Body of pancreas (tissue), 4 donors: Measurements from ENCODE around the gene CRTAC1. TPM values are rescaled to one million over a fixed set of nuclear protein-coding genes. Genes with fewer than 3 reads are reported as not detected.

Source experiments
- ATAC-seq: fragments of 150-250 bp; one replicate; pipeline ENCODE4 v1.9.1; 2016
- DNase-seq, 4 donors: peaks; one replicate each; pipeline ENCODE4 v3.0.0-alpha.2; 2019
- H3K27ac ChIP-seq, 4 donors: fragments of 200-600 bp; sonication (generic); 1 replicate in 3 of 4; 2 replicates in 1 of 4; pipeline versions ENCODE4 v1.5.1 to v1.6.1; 2016 to 2019; ENCODE audit warnings: mild to moderate bottlenecking in 1 of 4, mixed read lengths in 1 of 4, moderate library complexity in 1 of 4
- H3K27me3 ChIP-seq, 2 donors: fragments of 200-600 bp; sonication (generic); one replicate each; pipeline ENCODE4 v1.6.0; 2016; ENCODE audit warnings: mild to moderate bottlenecking in 1 of 2
- H3K36me3 ChIP-seq, 2 donors: fragments of 200-600 bp; sonication (generic); replicated peaks in 1 of 2; 2 replicates each; pipeline ENCODE4 v1.5.1; 2016; ENCODE audit warnings: low read depth in 2 of 2; ENCODE audit not compliant: insufficient read depth in 1 of 2
- H3K4me1 ChIP-seq: fragments of 200-600 bp; sonication (generic); one replicate; pipeline ENCODE4 v1.6.0; 2016
- H3K4me3 ChIP-seq, 2 donors: fragments of 200-600 bp; sonication (generic); 1 replicate in 1 of 2; 2 replicates in 1 of 2; pipeline ENCODE4 v1.5.1; 2016 to 2019
- H3K9me3 ChIP-seq, 3 donors: fragments of 200-600 bp; sonication (generic); 1 replicate in 2 of 3; 2 replicates in 1 of 3; pipeline ENCODE4 v1.5.1; 2016
- CTCF ChIP-seq, 7 experiments: fragments of 450-650 bp in 4 of 7; fragments of 200-600 bp in 3 of 7; sonication (generic) in 3 of 7; IDR thresholded peaks; one replicate each; pipeline ENCODE4 v1.5.1; 2016 to 2019; ENCODE audit warnings: antibody characterized with exemption in 7 of 7
- POLR2A ChIP-seq, 3 donors: fragments of 450-650 bp; IDR thresholded peaks; one replicate each; pipeline ENCODE4 v1.6.1; 2016; ENCODE audit warnings: antibody characterized with exemption in 3 of 3, mild to moderate bottlenecking in 2 of 3
- WGBS, 2 donors: methylation state at CpG; one replicate each; pipeline ENCODE4 v1.1.5; 2017; 5-methylcytosine and 5-hydroxymethylcytosine counted together
- intact Hi-C: fragments of 100-400 bp; cut with DNase I; formaldehyde crosslinking; loops from one replicate; pipeline ENCODE4 v1.15.1; 2023
- total RNA-seq, 2 donors: library from RNA; depleted of rRNA; stranded (reverse); fragments of >200 nt; gene quantifications; one replicate each; pipeline ENCODE4 v1.1.0, GENCODE V29; 2016

CRTAC1 gene
- total RNA-seq, result under 1 TPM in 1 of 2 donors, not detected in 1; 0.52 TPM

DNA sequence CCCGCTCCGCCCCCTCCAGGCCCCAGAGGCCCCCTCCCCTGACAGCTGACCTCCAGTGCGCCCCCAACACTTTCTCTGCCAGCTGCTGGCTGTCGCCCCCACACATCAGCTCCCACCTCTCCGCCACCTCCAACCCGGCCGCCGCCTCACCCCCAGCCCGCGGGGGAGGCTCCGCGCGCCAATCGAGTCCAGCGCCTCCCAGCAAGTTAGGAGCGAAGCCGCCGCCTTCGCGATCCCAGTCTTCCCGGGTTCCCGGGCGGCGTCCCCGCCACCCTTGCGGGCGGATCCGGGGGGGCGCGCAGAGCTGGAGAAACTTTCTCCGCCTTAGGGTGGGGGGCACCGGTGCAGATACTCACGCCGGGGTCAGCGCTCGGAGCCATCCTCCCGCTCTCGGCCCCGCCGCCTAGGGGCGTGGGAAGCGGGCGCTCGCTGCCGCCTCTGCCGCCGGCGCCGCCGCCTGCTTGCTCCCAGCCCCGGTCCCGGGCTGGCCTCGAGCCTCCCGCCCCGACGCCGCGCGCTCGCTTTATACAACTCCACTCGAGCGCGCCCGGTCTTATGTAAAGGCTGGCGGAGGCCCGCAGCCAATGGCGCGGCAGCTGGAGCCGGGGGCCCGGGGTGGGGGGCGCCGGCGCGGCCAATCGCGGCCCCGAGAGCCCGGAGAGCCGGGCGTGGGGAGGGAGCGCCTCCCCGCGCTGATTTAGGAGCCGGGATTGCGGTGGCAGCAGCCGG, at the start of gene CRTAC1:
CRTAC1 (minus strand) TSS at position 529 of the 729 bp plus-strand sequence; CDS start at position 380, 149 bp downstream.
- peak; percentile 74 for ATAC-seq
- intact Hi-C loops, result no loop called here
- peak; percentile 35 to 71 (median 61) for DNase-seq
- Histone ChIP-seq H3K4me1 (peaks cover 17% of the 10 kb centered on the region), H3K36me3 (no peaks in the 10 kb centered on the region), H3K9me3 (no peaks in the 10 kb centered on the region), H3K27ac (no peak within 1 kb of the TSS), H3K27me3 (peaks cover 0 to 20% of the 10 kb centered on the region in 2 donors), H3K4me3 (no peak within 1 kb of the TSS)
- peak in 1 of 7 experiments; percentile 22 for TF ChIP-seq CTCF (IDR thresholded peaks at IDR 0.05)
- TF ChIP-seq POLR2A (IDR thresholded peaks at IDR 0.05), result peak in 2 of 3 donors; percentile 7 to 34
- 1% methylated on average over 79 of the region's 86 CpGs; no CpG with 5 or more reads in 1 of the 2 donors for WGBS, 2 donors

GRCh38 chr10:98078774-98079173, 48.4 kb upstream of the CRTAC1 start:
- ATAC-seq, result no peak
- WGBS, 2 donors, result 73 to 100% methylated on average over 1 of the region's 1 CpG
- Histone ChIP-seq H3K27ac (no peak overlapping the region), H3K27me3 (no peaks in the 10 kb centered on the region), H3K9me3 (no peaks in the 10 kb centered on the region), H3K36me3 (no peaks in the 10 kb centered on the region), H3K4me1 (no peaks in the 10 kb centered on the region), H3K4me3 (no peak overlapping the region)
- DNase-seq, result no peak
- intact Hi-C loops, result no loop called here
- no peak for TF ChIP-seq POLR2A (IDR thresholded peaks at IDR 0.05)
- TF ChIP-seq CTCF (IDR thresholded peaks at IDR 0.05), result no peak

DNA sequence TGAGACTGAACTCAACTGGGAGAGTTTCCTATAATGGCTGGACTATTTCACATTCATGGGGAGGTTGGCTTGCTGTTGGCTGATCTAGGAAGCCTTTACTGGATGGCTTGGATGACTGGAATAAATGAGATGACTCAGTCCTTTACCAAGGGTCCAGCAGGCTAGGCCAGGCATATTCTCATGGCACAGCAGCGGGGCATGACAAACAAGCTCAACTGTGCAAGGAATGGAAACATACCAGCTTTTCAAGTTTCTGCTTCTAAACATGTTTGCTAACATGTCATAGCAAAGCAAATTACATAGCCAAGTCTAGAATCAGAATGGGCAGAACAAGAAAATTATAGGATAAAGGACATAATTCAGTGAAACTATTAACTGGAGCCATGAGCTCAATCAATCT, 46.8 kb upstream of the CRTAC1 start:
- no peak for TF ChIP-seq POLR2A (IDR thresholded peaks at IDR 0.05)
- TF ChIP-seq CTCF (IDR thresholded peaks at IDR 0.05), result no peak
- no peak overlapping the region for H3K27ac ChIP-seq
- no peak overlapping the region for H3K4me3 ChIP-seq
- ATAC-seq (no peak), DNase-seq (no peak)
- 46 to 48% methylated on average over 1 of the region's 1 CpG for WGBS, 2 donors
- H3K27me3 ChIP-seq, result no peaks in the 10 kb centered on the region
- no peaks in the 10 kb centered on the region for H3K4me1 ChIP-seq
- no peaks in the 10 kb centered on the region for H3K36me3 ChIP-seq
- H3K9me3 ChIP-seq, result no peaks in the 10 kb centered on the region
- intact Hi-C loops, result no loop called here

GRCh38 chr10:98076086-98076485, 45.7 kb upstream of the CRTAC1 start:
- no peaks in the 10 kb centered on the region for H3K27me3 ChIP-seq
- H3K4me3 ChIP-seq, result no peak overlapping the region
- no peaks in the 10 kb centered on the region for H3K9me3 ChIP-seq
- no peak for DNase-seq
- no peak for TF ChIP-seq CTCF (IDR thresholded peaks at IDR 0.05)
- no peak for TF ChIP-seq POLR2A (IDR thresholded peaks at IDR 0.05)
- H3K4me1 ChIP-seq, result no peaks in the 10 kb centered on the region
- WGBS, 2 donors, result 38 to 53% methylated on average over 7 of the region's 7 CpGs
- H3K27ac ChIP-seq, result no peak overlapping the region
- no peak for ATAC-seq
- intact Hi-C loops, result no loop called here
- H3K36me3 ChIP-seq, result no peaks in the 10 kb centered on the region
